Epithelial cell of alveolus of lung (primary cell): ENCODE results near the gene OR4C3. TPM values are rescaled to one million over a fixed set of nuclear protein-coding genes. Genes with fewer than 3 reads are reported as not detected.

ENCODE experiments used
- total RNA-seq: library from RNA; depleted of rRNA; stranded (reverse); fragments of >200 nt; gene quantifications from 2 replicates; pipeline ENCODE4 v1.2.1, GENCODE V29; 2015

The OR4C3 gene
- total RNA-seq, result not detected in 2 replicates

DNA sequence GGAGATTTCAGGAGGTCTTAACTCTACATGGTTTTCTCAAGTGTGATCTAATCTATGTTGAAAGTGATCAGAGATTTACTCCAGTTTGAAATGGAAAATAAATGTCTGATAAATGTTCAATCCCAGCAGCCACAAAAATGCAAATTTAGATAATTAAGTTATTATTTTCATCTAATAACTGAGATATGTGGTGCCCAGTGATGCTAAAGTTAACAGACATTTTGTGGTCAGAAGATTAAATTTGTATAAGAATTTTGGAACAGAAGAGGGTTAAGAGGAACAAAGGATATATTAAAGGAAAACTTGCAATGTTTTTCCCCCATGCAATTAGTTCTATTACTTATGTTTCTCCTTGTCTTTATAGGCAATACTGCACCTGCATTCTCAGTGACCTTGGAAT lies at the start of gene OR4C3:
Gene OR4C3, plus strand, starts transcription at position 301 of the 400 bp plus-strand sequence. CDS start 102 bp downstream, outside the sequence.

DNA sequence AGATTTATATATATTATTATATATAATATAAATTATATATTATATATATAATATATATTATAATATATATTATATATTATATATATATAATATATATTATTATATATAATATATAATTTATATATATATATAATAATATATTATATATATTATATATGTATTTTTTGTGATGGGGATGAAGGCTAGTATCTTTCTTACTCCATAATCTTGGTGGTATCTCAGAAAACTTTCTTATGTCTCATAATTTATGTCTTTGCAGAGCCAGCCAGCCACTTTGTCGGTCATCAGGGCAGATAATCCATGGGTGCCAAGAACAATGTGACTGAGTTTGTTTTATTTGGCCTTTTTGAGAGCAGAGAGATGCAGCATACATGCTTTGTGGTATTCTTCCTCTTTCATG lies 18.8 kb upstream of the OR4C3 start, which contains the start of gene OR4S1:
Gene OR4S1, plus strand, starts transcription at position 301 of the 400 bp plus-strand sequence. Its CDS starts 0 bp downstream, at position 301.

DNA sequence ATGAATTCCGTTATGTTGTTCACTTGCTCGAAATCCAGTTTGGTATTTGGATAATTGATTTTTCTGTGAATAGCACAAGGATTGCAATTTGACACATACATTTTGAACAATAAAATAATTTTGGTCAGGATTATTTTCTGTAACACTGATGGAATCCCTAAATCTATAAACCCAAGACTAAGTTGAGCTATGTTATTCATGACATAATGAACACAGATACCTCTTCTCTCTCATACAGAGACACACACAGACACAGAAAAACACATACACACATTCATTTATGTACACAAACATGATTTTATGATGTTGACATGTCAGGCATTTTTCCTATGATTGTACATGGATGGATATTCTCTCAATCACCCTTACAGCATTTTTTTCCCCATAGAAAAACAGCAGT lies 41.6 kb downstream of the OR4C3 start, which contains the start of gene OR4C5:
Gene OR4C5, minus strand, starts transcription at position 101 of the 400 bp plus-strand sequence. Its CDS starts 0 bp downstream, at position 101.

Other genes starting within 250 kb of the OR4C3 start
- not detected in 2 replicates for gene OR4B1, start 108.1 kb upstream of the OR4C3 start, total RNA-seq
- gene OR4X2, start 79.8 kb upstream of the OR4C3 start, total RNA-seq, result not detected in 2 replicates
- not detected in 2 replicates for gene OR4X1, start 61.1 kb upstream of the OR4C3 start, total RNA-seq
- gene OR4S1, start 18.7 kb upstream of the OR4C3 start, total RNA-seq, result not detected in 2 replicates
- not detected in 2 replicates for gene OR4C5, start 41.5 kb downstream of the OR4C3 start, total RNA-seq
- gene OR4A47, start 163.9 kb downstream of the OR4C3 start, total RNA-seq, result not detected in 2 replicates